ENCODE measurements around the gene KYAT1.

Gene KYAT1
- 0 to 0.74 (median 0.10) reads per million in 18 experiments for total RNA-seq

GRCh38 chr9:128881884-128882676, at the start of gene KYAT1, which contains the start of gene LRRC8A:
KYAT1 (minus strand) TSS chr9:128881950; CDS start chr9:128845405, 36,545 bp downstream.
LRRC8A (plus strand) TSS chr9:128882133; CDS start chr9:128907165, 25,032 bp downstream.
- peak; percentile 98 for DNase-seq

- DNase-seq, result no peak
Measured at GRCh38 chr9:128929560-128929959, 47.8 kb upstream of the KYAT1 start.

- no peak for DNase-seq
Measured at GRCh38 chr9:128928624-128929023, 46.9 kb upstream of the KYAT1 start.

GRCh38 chr9:128927731-128928411, 46.1 kb upstream of the KYAT1 start:
- DNase-seq, result peak; percentile 9 to 28

- DNase-seq, result no peak
Measured at GRCh38 chr9:128923493-128923883, 41.7 kb upstream of the KYAT1 start.

GRCh38 chr9:128921881-128922763, 40.4 kb upstream of the KYAT1 start:
- DNase-seq, result no peak

- DNase-seq, result no peak
Measured at GRCh38 chr9:128920381-128921058, 38.8 kb upstream of the KYAT1 start, which contains the start of gene PHYHD1. PHYHD1 (plus strand) TSS chr9:128920982; CDS start chr9:128922324, 1,342 bp downstream.

GRCh38 chr9:128919402-128920089, 37.8 kb upstream of the KYAT1 start:
- DNase-seq, result no peak

- no peak for DNase-seq
Measured at GRCh38 chr9:128918921-128919320, 37.2 kb upstream of the KYAT1 start.

GRCh38 chr9:128917151-128917849, 35.5 kb upstream of the KYAT1 start:
- no peak for DNase-seq

GRCh38 chr9:128916745-128917144, 35.0 kb upstream of the KYAT1 start:
- no peak for DNase-seq

- no peak for DNase-seq
Measured at GRCh38 chr9:128916204-128916603, 34.5 kb upstream of the KYAT1 start.

GRCh38 chr9:128913995-128914772, 32.4 kb upstream of the KYAT1 start:
- peak in 1 of 2 donors; percentile 55 for DNase-seq

GRCh38 chr9:128913048-128913900, 31.5 kb upstream of the KYAT1 start:
- no peak for DNase-seq

- peak; percentile 54 to 84 for DNase-seq
Measured at GRCh38 chr9:128912270-128912853, 30.6 kb upstream of the KYAT1 start.

GRCh38 chr9:128911529-128912035, 29.8 kb upstream of the KYAT1 start:
- peak in 1 of 2 donors; percentile 23 for DNase-seq

GRCh38 chr9:128910906-128911305, 29.2 kb upstream of the KYAT1 start:
- DNase-seq, result no peak

- no peak for DNase-seq
Measured at GRCh38 chr9:128909859-128910258, 28.1 kb upstream of the KYAT1 start.
